Epithelial cell of esophagus (primary cell): ENCODE data around the gene SZT2.

ENCODE experiments used
- DNase-seq: peaks from one replicate; pipeline ENCODE4 v3.0.0; 2010; ENCODE audit warnings: low read depth
- H3K4me3 ChIP-seq: 2 replicates; pipeline ENCODE4 v1.5.1; 2011; ENCODE audit warnings: mild to moderate bottlenecking, low read length, control low read depth
- TF ChIP-seq, protein P1 (sequence below): IDR thresholded peaks from 2 replicates; pipeline ENCODE4 v1.5.1; 2011; ENCODE audit warnings: low read depth, mild to moderate bottlenecking, low read length, control low read depth, inconsistent platforms; ENCODE audit not compliant: insufficient read depth; ENCODE audit errors: missing control alignments

Gene SZT2

DNA sequence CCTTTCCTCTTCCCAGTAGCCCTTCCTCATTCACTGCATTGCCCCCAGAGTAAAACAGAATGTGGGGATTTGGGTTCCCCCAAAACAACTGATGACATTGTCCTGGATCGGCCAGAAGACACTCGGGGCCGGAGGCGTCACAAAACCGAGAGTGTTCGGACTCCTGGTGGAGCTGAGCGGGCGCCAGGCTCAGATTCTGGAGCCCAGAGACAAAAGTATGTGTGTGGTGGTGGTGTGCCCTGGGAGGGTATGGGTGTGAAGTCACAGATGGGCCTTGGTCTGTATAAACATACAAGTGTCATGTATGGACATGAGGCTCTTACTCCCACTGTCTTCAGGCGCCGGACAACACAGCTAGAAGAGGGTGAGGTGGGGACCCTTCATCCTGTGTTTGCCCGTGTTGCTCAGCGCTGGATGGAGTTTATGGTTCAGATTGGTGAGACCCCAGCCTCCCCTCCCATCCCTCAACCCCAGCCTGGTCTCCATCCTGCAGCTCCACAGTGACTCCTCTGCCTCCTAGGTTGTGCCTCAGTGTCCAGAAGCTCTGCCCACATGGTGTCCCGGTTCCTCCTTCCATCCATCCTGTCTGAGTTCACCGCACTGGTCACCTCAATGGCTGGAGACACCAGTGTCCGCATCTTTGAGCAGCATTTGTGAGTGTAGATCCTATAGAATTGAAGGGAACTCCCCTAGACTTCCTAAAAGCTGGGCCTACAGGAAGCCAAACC lies 51.6 kb downstream of the SZT2 start:
- H3K4me3 ChIP-seq: no peak overlapping the region
- TF ChIP-seq, protein P1, sequence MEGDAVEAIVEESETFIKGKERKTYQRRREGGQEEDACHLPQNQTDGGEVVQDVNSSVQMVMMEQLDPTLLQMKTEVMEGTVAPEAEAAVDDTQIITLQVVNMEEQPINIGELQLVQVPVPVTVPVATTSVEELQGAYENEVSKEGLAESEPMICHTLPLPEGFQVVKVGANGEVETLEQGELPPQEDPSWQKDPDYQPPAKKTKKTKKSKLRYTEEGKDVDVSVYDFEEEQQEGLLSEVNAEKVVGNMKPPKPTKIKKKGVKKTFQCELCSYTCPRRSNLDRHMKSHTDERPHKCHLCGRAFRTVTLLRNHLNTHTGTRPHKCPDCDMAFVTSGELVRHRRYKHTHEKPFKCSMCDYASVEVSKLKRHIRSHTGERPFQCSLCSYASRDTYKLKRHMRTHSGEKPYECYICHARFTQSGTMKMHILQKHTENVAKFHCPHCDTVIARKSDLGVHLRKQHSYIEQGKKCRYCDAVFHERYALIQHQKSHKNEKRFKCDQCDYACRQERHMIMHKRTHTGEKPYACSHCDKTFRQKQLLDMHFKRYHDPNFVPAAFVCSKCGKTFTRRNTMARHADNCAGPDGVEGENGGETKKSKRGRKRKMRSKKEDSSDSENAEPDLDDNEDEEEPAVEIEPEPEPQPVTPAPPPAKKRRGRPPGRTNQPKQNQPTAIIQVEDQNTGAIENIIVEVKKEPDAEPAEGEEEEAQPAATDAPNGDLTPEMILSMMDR: no peak
- DNase-seq: no peak

DNA sequence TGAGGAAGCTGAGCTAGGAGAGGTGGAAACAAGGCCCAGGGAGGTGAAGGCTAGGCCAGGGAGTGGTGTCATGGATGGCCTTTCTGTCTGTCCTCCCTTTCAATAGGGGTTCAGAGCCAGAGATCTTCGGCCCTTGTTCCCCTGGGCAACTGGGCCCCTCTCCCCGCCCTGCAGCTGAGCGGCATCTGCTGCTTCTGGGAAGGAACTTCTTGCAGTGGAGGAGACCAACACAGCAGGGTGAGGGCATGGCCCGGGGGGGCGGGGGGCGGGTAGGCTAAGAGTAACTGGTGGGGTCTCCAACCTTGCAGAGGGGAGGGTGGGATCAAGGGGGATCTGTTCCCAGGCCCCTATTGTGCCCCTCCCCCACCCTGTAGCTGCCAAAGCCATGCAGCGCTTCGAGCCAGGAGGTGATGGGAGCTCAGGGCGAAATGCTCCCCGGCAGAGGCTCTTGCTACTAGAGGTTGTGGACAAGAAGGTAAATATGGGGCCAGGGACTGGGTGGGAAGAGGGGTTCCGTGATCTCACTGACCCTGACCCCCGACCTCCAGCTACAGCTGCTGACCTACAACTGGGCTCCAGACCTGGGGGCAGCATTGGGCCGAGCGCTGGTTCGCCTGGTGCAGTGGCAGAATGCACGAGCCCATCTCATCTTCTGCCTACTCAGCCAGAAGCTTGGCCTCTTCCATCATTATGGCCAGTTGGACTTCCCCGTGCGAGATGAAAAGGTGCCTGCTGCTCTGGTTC lies 52.4 kb downstream of the SZT2 start:
- no peak overlapping the region for H3K4me3 ChIP-seq
- no peak for DNase-seq
- TF ChIP-seq, protein P1: no peak

DNA sequence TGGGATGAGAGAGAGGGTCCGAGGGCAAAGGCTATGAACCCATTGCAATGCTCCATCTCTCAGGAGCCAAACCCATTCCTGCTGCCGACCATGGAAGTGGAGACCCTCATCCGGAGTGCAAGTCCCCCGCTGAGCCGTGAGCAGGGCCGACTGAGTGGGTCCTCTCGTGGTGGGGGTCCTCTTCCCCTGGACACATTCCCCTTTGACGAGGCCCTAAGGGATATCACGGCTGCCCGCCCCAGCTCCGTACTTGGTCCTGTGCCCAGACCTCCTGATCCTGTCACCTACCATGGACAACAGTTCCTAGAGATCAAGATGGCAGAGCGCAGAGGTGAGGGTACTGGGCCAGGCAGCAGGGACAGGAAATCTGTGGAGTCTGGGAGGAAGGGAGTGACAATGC lies 53.1 kb downstream of the SZT2 start:
- DNase-seq: no peak
- TF ChIP-seq, protein P1: no peak
- H3K4me3 ChIP-seq: no peak overlapping the region

DNA sequence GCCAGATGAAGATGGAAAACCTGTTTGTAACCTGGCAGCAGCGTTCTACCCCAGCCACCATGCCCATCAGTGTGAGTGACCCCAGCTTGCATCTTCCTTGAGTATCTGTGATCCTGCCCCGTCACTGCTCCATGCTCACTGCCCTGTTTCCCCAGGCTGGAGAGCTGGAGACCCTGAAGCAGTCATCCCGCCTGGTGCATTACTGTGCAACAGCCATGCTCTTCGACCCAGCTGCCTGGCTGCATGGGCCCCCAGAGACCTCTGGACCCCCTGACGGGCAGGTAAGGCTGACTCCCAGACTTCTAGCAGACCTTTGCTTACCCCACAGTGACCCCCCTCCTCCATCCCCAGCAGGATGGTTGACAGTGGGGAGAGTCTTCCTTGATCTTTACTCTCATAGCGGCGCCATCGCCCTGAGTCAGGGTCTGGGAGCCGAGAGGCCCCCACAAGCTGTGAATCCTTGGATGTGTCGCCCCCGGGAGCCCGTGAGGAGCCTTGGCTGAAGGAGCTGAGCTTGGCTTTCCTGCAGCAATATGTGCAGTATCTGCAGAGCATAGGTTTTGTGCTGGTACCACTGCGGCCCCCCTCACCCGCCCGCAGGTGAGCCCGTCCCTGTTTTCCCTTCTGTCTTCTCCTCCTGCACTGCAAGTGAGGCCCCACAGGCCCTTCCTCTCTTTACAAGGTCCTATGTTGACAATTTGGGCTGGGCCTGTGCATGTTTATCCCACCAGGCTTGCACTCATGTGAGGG lies 53.7 kb downstream of the SZT2 start:
- H3K4me3 ChIP-seq: no peak overlapping the region
- TF ChIP-seq, protein P1: no peak

DNA sequence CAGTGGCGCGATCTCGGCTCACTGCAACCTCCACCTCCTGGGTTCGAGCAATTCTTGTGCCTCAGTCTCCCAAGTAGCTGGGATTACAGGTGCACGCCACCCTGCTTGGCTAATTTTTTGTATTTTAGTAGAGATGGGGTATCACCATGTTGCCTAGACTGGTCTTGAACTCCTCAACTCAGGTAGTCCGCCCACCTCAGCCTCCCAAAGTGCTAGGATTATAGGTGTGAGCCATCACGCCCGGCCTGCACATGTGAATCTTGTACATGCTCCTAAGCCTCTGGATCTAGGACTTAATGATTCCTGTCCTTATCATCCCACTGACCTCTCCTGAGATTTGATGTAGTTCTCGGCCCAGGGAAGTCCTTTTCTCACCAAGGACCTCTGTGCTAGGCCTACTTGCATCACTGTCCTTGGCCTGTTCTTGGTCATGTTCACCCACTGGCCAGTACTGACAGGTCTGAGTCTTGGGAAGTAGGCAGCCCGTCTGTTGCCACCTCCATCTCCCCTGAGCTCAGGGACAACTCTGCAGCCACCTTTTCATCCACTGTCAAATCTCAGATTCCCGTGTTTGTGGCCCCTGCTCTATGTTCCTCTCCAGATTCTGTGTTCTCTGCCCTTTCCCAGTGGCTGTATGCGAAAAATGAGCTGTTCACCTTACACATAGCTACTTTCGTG lies 54.6 kb downstream of the SZT2 start:
- no peak for DNase-seq
- TF ChIP-seq, protein P1: no peak
- H3K4me3 ChIP-seq: no peak overlapping the region

More for the DNA sequence above, 53.7 kb downstream of the SZT2 start:
- DNase-seq: no peak

DNA sequence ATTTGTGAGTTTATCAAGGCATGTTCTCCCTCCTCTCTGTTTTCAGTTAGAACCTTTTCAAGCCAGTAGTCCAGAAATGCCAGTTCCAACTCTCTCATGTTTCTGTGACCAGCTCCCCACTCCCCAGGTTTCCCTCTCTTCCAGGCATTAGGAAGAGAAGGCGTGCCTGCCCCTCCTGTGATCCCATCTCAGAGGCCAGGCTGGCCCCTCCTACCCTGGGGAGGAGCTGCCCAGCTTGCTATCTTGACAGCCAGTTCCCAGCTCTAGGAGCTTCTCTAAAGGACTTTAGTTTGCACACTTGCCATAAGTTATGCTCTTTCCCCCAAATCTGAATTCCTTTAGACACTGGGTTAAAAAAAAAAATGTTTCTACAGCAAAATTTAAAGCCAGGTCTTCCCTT lies 55.1 kb downstream of the SZT2 start:
- H3K4me3 ChIP-seq: no peak overlapping the region
- TF ChIP-seq, protein P1: no peak
- DNase-seq: no peak
